Effector memory CD8-positive, alpha-beta T cell (primary cell): Measurements from ENCODE around the gene DTD2.
"Not testable (repeated sequence)": the region's sequence is repeated elsewhere in the genome, so short reads cannot be mapped to it uniquely, and the experiment has no call there.

Experiments used
- ATAC-seq: fragments of 150-1000 bp; cut with Tn5 transposase; replicated peaks from 2 replicates; pipeline ENCODE4 v1.10.0; 2021; ENCODE audit warnings: mild to moderate bottlenecking, moderate library complexity
- DNase-seq, 3 experiments: peaks; one replicate each; pipeline ENCODE4 v3.0.0; 2021
- H3K27ac Mint-ChIP-seq, 2 donors: one replicate each; pipeline ENCODE4 v1.8.0; 2022; ENCODE audit warnings: mild to moderate bottlenecking in 2 of 2, mixed read lengths in 2 of 2, moderate library complexity in 2 of 2
- H3K27me3 Mint-ChIP-seq, 2 donors: one replicate each; pipeline ENCODE4 v1.8.0; 2022; ENCODE audit warnings: mixed read lengths in 2 of 2
- H3K36me3 Mint-ChIP-seq: one replicate; pipeline ENCODE4 v1.8.0; 2022; ENCODE audit warnings: mild to moderate bottlenecking, moderate library complexity, mixed read lengths; ENCODE audit not compliant: insufficient read depth
- H3K4me1 Mint-ChIP-seq, 2 donors: one replicate each; pipeline ENCODE4 v1.8.0; 2022; ENCODE audit warnings: low read depth in 2 of 2, mixed read lengths in 2 of 2
- H3K4me3 Mint-ChIP-seq, 2 donors: one replicate each; pipeline ENCODE4 v1.8.0; 2022; ENCODE audit warnings: mild to moderate bottlenecking in 2 of 2, mixed read lengths in 2 of 2, moderate library complexity in 2 of 2
- H3K9me3 Mint-ChIP-seq, 2 donors: one replicate each; pipeline ENCODE4 v1.8.0; 2022; ENCODE audit warnings: mixed read lengths in 2 of 2

DTD2 gene

DNA sequence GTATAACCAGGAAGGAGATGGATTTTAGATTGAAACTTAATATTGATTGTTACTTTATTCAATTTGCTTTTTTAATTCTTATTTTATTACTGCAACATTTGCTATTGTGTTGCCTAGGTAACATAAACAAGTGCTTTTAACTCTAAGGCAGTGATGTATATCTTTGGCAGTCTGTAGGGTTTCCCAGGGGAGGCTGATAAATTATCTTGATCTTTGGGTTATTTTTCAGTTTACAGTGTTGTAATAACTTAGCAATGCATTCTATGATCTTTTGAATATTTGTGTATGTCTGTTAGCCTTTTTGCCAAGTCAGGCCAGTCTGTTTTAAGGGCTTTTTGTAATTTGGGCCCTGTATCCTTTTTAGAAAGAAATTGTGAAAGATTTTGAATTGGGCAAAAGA is 7.8 kb upstream of the DTD2 start:
- Mint-ChIP-seq H3K27ac (no peak overlapping the region), H3K4me3 (no peak overlapping the region), H3K27me3 (peaks cover 6 to 7% of the 10 kb centered on the region in 2 donors), H3K4me1 (no peaks in the 10 kb centered on the region), H3K9me3 (no peaks in the 10 kb centered on the region), H3K36me3 (no peaks in the 10 kb centered on the region)
- no peak for ATAC-seq
- DNase-seq, result no peak

DNA sequence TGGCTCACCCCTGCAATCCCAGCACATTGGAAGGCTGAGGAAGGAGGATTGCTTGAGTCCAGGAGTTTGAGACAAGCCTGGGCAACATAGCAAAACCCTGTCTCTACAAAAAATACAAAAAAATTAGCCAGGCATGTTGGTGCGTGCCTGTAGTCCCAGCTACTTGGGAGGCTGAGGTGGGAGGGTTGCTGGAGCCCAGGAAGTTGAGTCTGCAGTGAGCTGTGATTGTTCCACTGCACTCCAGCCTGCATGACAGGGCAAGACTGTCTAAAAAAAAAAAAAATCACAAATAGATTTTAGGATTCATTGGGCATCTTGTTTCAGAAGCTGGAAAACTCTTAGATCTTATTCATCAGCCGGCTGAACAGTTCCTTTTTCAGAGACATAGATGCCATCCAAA is 5.1 kb upstream of the DTD2 start:
- H3K27ac Mint-ChIP-seq, DNase-seq, H3K27me3 Mint-ChIP-seq, H3K4me3 Mint-ChIP-seq, H3K9me3 Mint-ChIP-seq, ATAC-seq, H3K4me1 Mint-ChIP-seq, H3K36me3 Mint-ChIP-seq: not testable (repeated sequence)

DNA sequence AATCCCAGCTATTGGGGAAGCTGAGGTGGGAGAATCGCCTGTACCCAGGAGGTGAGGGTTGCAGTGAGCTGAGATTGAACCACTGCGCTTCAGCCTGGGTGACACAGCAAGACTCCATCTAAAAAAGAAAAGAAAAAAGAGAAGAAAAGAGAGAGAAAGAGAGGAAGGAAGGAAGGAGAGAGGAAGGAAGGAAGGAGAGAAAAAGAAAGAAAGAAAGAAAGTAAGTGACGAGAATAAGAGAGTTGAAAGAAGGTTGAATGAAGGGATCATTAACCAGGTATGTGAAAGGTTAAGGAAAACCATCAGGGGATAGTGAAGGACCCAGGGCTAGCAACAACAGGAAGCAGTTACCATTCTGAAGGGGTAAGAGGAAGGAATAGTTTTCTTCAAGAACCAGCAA is 4.2 kb upstream of the DTD2 start:
- H3K4me1 Mint-ChIP-seq, result peaks cover 7 to 8% of the 10 kb centered on the region in 2 donors
- no peaks in the 10 kb centered on the region for H3K9me3 Mint-ChIP-seq
- no peak overlapping the region for H3K4me3 Mint-ChIP-seq
- H3K36me3 Mint-ChIP-seq, result peaks cover 12% of the 10 kb centered on the region
- no peak for ATAC-seq
- no peaks in the 10 kb centered on the region for H3K27me3 Mint-ChIP-seq
- DNase-seq, result no peak
- H3K27ac Mint-ChIP-seq, result no peak overlapping the region

DNA sequence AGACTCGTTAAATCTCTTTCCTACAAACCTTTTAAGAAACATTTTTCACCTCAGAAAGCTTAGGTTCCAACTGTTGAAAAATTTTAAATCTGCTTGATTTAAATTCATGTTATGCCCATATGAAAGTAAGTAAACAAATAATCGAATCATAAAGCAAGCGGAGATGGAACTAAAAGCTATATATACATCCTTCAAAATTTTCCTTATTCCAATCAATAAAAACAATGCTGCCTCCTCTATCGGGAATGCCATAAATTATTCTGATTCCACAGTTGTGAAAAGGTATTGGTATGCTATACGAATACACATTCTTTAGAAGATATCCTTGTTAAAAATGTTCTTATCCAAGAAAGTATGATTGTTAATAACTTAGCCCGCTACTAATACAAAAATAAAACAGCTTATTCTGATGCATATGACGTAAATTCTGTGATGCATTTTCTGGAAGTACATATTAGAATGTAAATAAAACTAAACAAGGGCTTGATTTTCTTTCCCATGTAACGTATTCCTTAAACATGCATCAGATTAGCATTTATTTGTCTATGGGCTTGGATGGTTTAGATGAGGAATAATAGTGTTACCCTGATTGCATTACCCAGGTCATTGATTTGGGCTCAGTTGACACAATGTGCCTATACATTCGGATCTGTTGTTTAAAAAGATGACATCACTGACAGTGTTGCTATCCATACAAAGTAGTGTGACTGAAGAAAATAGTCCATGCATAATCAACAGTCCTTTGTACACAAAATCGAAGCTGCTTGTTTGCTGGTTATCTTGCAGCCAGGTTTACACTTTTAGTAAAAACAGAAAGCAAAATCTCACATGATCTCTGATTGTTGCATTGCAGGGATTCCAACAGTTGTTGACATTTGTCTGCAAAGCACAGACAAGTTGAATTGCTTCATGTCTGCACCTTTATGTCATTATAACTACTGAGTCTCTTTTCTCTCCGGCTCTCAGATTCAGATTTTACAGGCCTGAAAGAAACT is 656 bp upstream of the DTD2 start:
- peak overlapping the region; percentile 90 to 96 for H3K4me3 Mint-ChIP-seq
- H3K36me3 Mint-ChIP-seq, result peaks cover 12% of the 10 kb centered on the region
- no peaks in the 10 kb centered on the region for H3K27me3 Mint-ChIP-seq
- peak overlapping the region; percentile 95 for H3K27ac Mint-ChIP-seq
- peaks cover 11 to 18% of the 10 kb centered on the region in 2 donors for H3K4me1 Mint-ChIP-seq
- no peak for DNase-seq
- no peak for ATAC-seq
- H3K9me3 Mint-ChIP-seq, result no peaks in the 10 kb centered on the region

DNA sequence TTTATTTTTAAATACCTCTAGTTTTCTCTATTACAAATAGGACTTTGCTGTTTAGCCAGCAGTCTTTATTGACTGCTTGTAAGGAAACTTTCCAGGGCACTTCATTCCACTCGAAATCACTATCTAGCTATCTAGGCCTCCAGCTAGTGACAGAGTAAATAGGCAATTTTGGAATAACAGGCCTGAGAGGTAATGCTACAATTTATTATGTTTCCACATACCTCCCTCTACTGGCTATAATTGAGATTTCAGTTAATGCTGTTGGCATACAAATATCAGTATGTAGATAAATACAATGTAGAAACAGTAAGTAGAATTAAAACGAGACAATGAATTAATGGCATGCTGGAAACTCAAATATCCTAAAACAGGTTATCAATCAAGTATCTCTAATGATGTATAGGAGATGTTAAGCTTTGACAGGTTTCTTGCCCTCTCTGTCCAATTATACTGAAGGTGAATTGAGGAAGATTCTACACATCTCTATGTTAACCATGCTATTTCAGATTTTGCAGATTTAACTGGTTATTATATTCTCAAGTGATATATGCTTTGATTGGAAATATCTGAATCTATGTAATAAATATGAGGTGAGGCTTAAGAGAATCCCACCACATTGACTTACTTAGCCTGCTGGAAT is 7.2 kb downstream of the DTD2 start:
- peak; percentile 43 for ATAC-seq
- DNase-seq, result no peak

DNA sequence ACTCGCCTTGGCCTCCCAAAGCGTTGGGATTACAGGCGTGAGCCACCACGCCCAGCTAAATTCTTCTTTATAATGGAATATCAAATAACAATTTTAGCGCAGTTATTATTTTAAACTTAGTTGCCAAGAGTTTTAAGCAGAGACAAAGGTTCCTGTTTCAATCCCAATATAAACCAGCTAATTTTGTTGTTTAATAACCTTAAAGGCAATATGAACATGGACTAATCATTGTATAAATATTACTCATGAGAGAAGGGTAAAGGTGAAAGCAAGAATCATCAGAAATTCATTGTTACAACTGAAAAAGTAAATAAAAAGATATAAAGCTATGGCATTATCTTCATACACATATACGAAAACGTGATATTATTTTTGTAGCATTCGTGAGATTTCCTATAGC is 8.2 kb downstream of the DTD2 start:
- no peak for DNase-seq
- no peaks in the 10 kb centered on the region for H3K4me1 Mint-ChIP-seq

More for the DNA sequence above, 7.2 kb downstream of the DTD2 start:
- H3K9me3 Mint-ChIP-seq, result no peaks in the 10 kb centered on the region
- H3K4me3 Mint-ChIP-seq, result no peak overlapping the region
- H3K4me1 Mint-ChIP-seq, result peaks cover 0 to 3% of the 10 kb centered on the region in 2 donors
- no peaks in the 10 kb centered on the region for H3K27me3 Mint-ChIP-seq
- H3K27ac Mint-ChIP-seq, result no peak overlapping the region
- peaks cover 8% of the 10 kb centered on the region for H3K36me3 Mint-ChIP-seq

DNA sequence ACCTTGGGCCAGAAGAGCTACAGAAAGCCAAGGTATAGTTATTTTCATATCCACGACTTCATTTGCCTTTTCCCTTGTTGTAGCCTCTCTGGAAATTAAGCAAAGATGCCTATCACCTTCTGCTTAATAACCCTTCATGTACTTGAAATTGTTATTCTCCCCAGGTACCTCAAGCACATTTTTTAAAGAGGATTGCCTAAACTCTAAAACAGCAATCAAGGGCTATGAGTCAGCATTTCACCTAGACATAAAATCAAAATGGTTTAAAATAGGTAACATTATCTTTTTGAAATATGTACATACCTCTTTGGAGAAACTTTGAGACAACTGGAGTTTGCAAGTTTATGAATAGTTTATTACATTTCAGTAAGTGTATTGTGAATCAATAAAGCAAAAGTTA is 11.6 kb downstream of the DTD2 start:
- Mint-ChIP-seq H3K36me3 (peaks cover under 1% of the 10 kb centered on the region), H3K27ac (no peak overlapping the region), H3K27me3 (no peaks in the 10 kb centered on the region), H3K4me3 (no peak overlapping the region), H3K9me3 (no peaks in the 10 kb centered on the region), H3K4me1 (no peaks in the 10 kb centered on the region)
- no peak for ATAC-seq
- DNase-seq, result no peak

More for the DNA sequence above, 8.2 kb downstream of the DTD2 start:
- Mint-ChIP-seq H3K27me3 (no peaks in the 10 kb centered on the region), H3K27ac (no peak overlapping the region), H3K4me3 (no peak overlapping the region), H3K36me3 (peaks cover 8% of the 10 kb centered on the region), H3K9me3 (no peaks in the 10 kb centered on the region)
- ATAC-seq, result no peak

DNA sequence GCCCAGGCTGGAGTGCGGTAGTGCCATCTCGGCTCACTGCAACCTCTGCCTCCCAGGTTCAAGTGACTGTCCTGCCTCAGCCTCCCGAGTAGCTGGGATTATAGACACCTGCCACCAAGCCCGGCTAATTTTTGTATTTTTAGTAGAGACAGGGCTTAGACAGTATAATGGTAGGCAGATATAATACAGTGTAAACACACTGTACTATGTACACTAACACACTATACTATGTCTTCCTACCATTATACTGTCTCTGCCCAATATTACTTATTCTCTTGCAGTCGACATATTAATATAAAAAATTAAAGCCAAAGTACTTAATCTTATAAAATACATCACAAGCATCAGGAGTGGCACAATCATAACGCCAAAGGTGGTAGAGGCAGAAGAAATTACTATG is 15.0 kb downstream of the DTD2 start:
- Mint-ChIP-seq H3K27ac (no peak overlapping the region), H3K4me3 (no peak overlapping the region), H3K36me3 (peaks cover 2% of the 10 kb centered on the region), H3K4me1 (no peaks in the 10 kb centered on the region), H3K9me3 (no peaks in the 10 kb centered on the region), H3K27me3 (no peaks in the 10 kb centered on the region)
- no peak for DNase-seq
- ATAC-seq, result no peak

DNA sequence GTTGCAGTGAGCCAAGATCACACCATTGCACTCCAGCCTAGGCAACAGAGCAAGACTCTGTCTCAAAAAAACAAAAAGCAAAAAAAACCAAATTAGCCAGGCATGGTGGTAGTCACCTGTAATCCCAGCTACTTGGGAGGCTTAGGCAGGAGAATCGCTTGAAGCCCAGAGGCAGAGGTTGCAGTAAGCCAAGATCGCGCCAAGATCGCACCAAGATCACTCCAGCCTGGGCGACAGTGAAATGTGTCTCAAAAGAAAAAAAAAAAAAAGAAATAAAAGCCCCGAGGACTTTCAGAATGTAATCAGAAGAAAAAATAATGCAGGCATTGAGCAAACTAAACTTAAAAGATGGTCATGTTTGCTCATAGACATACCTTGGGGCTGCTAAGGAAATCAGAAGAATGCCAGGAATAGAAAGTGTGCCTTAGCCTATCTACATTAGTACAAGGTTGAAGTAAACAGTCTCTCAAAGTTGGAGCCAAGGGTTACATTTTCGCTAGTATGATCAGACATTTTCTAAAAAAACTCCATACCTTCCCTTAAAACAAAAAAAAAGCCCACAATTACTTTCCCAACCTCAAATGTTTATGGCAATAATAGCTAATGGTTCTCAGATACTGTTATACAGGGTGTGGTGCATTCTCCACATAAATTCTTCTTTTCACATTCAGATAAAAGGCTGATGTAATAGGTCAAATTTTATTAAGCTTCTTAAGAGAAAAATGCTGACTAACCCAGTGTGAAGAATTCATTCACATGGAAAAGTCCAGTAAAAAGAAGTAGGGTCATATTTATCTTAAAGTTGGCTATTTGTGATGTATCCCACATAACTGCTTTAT is 15.8 kb downstream of the DTD2 start:
- no peak for DNase-seq
- Mint-ChIP-seq H3K9me3 (no peaks in the 10 kb centered on the region), H3K27me3 (no peaks in the 10 kb centered on the region), H3K27ac (no peak overlapping the region), H3K4me3 (no peak overlapping the region), H3K4me1 (no peaks in the 10 kb centered on the region), H3K36me3 (peaks cover 2% of the 10 kb centered on the region)
- no peak for ATAC-seq

DNA sequence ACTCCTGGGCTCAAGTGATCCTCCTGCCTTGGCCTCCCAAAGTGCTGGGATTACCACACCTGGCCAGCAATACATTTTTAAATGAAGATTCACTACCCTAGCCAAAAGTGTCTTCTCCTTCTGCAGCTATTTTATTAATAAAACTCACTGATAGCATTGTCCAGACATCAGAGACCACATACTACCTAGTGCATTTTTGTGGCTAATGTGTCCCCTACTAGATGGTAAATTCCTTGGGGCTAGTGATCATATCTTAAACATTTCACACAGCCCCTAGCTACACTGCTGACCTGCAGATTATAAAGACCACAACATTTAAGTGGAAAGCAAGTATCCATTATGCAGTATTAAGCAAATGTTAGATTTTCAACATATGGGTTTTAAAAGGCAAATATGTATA is 17.0 kb downstream of the DTD2 start:
- H3K36me3 Mint-ChIP-seq, result peaks cover 2% of the 10 kb centered on the region
- ATAC-seq, result no peak

DNA sequence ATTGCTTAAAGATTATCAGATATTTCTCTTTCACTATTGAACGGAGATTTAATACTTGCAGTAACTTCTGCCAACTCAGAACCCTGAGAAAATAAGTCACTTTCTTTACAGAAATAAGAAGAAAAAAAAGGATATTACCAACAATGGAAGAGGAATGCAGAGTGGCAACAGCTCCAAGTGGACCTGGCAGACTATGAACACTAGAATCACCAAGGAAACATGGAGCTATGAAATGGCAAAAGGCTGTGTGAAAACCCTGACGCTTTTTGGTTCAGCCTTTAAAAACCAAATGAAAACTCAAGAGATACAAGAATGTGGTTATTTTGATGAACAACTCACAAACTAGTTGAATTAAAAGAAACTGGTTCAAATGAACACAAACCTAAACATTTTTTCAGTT is 17.7 kb downstream of the DTD2 start:
- ATAC-seq, result no peak
- Mint-ChIP-seq H3K36me3 (peaks cover 2% of the 10 kb centered on the region), H3K27me3 (no peaks in the 10 kb centered on the region), H3K4me3 (no peak overlapping the region), H3K9me3 (no peaks in the 10 kb centered on the region), H3K4me1 (no peaks in the 10 kb centered on the region), H3K27ac (no peak overlapping the region)
- DNase-seq, result no peak

More for the DNA sequence above, 17.0 kb downstream of the DTD2 start:
- Mint-ChIP-seq H3K4me1 (no peaks in the 10 kb centered on the region), H3K27me3 (no peaks in the 10 kb centered on the region), H3K9me3 (no peaks in the 10 kb centered on the region), H3K4me3 (no peak overlapping the region), H3K27ac (no peak overlapping the region)
- no peak for DNase-seq

DNA sequence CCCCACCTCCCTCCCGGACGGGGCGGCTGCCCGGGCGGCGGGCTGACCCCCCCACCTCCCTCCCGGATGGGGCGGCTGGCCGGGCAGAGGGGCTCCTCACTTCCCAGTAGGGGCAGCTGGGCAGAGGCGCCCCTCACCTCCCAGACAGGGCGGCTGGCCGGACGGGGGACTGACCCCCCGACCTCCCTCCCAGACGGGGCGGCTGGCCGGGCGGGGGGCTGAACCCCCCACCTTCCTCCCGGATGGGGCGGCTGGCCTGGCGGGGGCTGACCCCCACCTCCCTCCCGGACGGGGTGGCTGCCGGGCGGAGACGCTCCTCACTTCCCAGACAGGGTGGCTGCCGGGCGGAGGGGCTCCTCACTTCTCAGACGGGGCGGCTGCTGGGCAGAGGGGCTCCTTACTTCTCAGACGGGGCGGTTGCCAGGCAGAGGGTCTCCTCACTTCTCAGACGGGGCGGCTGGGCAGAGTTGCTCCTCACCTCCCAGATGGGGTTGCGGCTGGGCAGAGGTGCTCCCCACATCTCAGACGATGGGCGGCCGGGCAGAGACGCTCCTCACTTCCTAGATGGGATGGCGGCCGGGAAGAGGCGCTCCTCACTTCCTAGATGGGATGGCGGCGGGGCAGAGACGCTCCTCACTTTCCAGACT is 20.1 kb downstream of the DTD2 start:
- not testable (repeated sequence) for H3K27ac Mint-ChIP-seq, H3K27me3 Mint-ChIP-seq, DNase-seq, H3K36me3 Mint-ChIP-seq, H3K9me3 Mint-ChIP-seq, H3K4me3 Mint-ChIP-seq, H3K4me1 Mint-ChIP-seq, ATAC-seq

DNA sequence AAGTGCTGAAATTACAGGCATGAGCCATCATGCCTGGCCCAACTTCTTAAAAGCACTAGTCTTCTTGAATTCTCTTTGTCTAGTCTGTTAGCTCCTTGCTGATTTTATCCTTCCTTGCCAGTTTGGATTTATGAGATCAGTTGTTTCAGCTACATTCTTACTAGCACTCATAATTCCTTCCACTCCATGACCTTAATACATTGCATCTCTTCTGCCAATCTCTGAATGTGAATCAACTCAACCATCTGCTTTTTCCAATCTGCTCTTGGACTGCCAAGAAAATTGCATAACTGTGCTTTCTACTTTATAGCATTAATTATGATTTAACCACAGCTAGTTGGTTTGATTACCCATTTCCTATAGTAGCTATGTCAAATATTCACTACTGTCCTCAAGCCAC is 22.0 kb downstream of the DTD2 start:
- no peaks in the 10 kb centered on the region for H3K9me3 Mint-ChIP-seq
- H3K4me3 Mint-ChIP-seq, result no peak overlapping the region
- H3K27ac Mint-ChIP-seq, result no peak overlapping the region
- H3K36me3 Mint-ChIP-seq, result peaks cover 2% of the 10 kb centered on the region
- no peak for DNase-seq
- no peaks in the 10 kb centered on the region for H3K4me1 Mint-ChIP-seq
- ATAC-seq, result no peak
- H3K27me3 Mint-ChIP-seq, result no peaks in the 10 kb centered on the region
